K562 (cell line): ENCODE data around the gene BRAP. TPM values are rescaled to one million over a fixed set of nuclear protein-coding genes. Genes with fewer than 3 reads are reported as not detected.
A peak's percentile ranks its signal among the peaks of the same experiment; 100 is the strongest.

Source experiments
- C11orf30 ChIP-seq: fragments of 450-650 bp; IDR thresholded peaks from 2 replicates; pipeline ENCODE4 v1.6.1; 2016; ENCODE audit warnings: low read depth, mild to moderate bottlenecking
- CBX8 ChIP-seq: fragments of 200-600 bp; sonication (generic); IDR thresholded peaks from 2 replicates; pipeline ENCODE4 v1.6.1; 2012; ENCODE audit warnings: borderline replicate concordance, mixed run types, low read depth, mild to moderate bottlenecking, moderate library complexity, mixed read lengths, low read length, control low read depth, inconsistent platforms; ENCODE audit not compliant: poor library complexity, severe bottlenecking; ENCODE audit errors: extremely low read depth
- GATAD2A ChIP-seq: fragments of 450-650 bp; IDR thresholded peaks from 2 replicates; pipeline ENCODE4 v1.6.1; 2017
- MTA3 ChIP-seq: fragments of 450-650 bp; formaldehyde crosslinking; IDR thresholded peaks from 2 replicates; pipeline ENCODE4 v1.6.1; 2017; ENCODE audit warnings: mild to moderate bottlenecking, borderline replicate concordance
- MYC ChIP-seq, 2 experiments: fragments of 250-450 bp in 1 of 2; sonication (Bioruptor Pico) in 1 of 2; IDR thresholded peaks; 2 replicates each; pipeline versions ENCODE4 v1.5.1 to v1.6.1; 2012 to 2021; ENCODE audit warnings: low read depth in 2 of 2, borderline replicate concordance in 1 of 2, improper control_type of control experiment in 1 of 2, low read length in 1 of 2, mild to moderate bottlenecking in 1 of 2, moderate library complexity in 1 of 2
- PHB ChIP-seq: fragments of 250-450 bp; sonication (Bioruptor Pico); IDR thresholded peaks from 2 replicates; pipeline ENCODE4 v1.5.0; 2021
- RERE ChIP-seq: sonication (generic); formaldehyde crosslinking; IDR thresholded peaks from 2 replicates; pipeline ENCODE4 v1.8.0; 2023; ENCODE audit warnings: missing genetic modification reagents, mild to moderate bottlenecking, borderline replicate concordance
- SIRT6 ChIP-seq: IDR thresholded peaks from one replicate; pipeline ENCODE4 v1.6.1; 2012; ENCODE audit warnings: low read depth, mild to moderate bottlenecking, control low read depth, inconsistent platforms, low read length, moderate library complexity
- SMARCA5 ChIP-seq: fragments of 450-650 bp; IDR thresholded peaks from 2 replicates; pipeline ENCODE4 v1.6.1; 2016
- TCF7 ChIP-seq: sonication (generic); IDR thresholded peaks from 2 replicates; pipeline ENCODE4 v1.6.1; 2016; ENCODE audit warnings: antibody characterized with exemption, borderline replicate concordance
- ZNF445 ChIP-seq: fragments of 250-450 bp; sonication (Bioruptor Pico); IDR thresholded peaks from 2 replicates; pipeline ENCODE4 v1.4.0; 2020; ENCODE audit warnings: low read depth, mild to moderate bottlenecking, moderate library complexity
- ZNF518B ChIP-seq: fragments of 250-450 bp; sonication (Bioruptor Pico); IDR thresholded peaks from 2 replicates; pipeline ENCODE4 v1.5.0; 2021; ENCODE audit warnings: mild to moderate bottlenecking, moderate library complexity
- ZNF592 ChIP-seq: fragments of 450-650 bp; IDR thresholded peaks from 2 replicates; pipeline ENCODE4 v1.6.1; 2017; ENCODE audit warnings: antibody characterized with exemption, mild to moderate bottlenecking
- polyA plus RNA-seq, 8 experiments: library from polyadenylated mRNA; depleted of rRNA in 4 of 8; stranded (reverse) in 5 of 8; unstranded in 3 of 8; fragments of >200 nt; fragmentation: Nextera tagmentation in 2 of 8; fragmentation: Illumina TruSeq in 1 of 8; extraction: Ambion mirVana in 2 of 8; extraction: Trizol in 1 of 8; gene quantifications; 2 replicates each; pipeline versions ENCODE4 v1.2.1 to v1.2.3, GENCODE V29; 2011 to 2014; ENCODE audit warnings: inconsistent platforms in 1 of 8, missing spikeins in 1 of 8
- total RNA-seq, 7 experiments: library from RNA; depleted of rRNA in 6 of 7; stranded (reverse); fragments of >200 nt in 6 of 7; fragmentation: Illumina TruSeq in 2 of 7; extraction: Trizol in 2 of 7; gene quantifications; 2 replicates each; pipeline versions ENCODE4 v1.2.1 to v1.2.3, GENCODE V29; 2011 to 2021; ENCODE audit warnings: low replicate concordance in 1 of 7

The BRAP gene
- total and polyA plus RNA-seq, 9 of the 15 experiments (the other 6 are each of a cell fraction or from before 2014, with no cell fraction given): 2.2 to 32.6 (median 27.5) TPM

GRCh38 chr12:111636209-111636945 lies 49.4 kb downstream of the BRAP start (continued):
- TF ChIP-seq MTA3 (0 out of 2 replicates have a peak, but pooled peaks have one; percentile 49), C11orf30 (peak; percentile 41; the same call in 1 of the 2 replicates), CBX8 (no peak), ZNF518B (CRISPR knock-in tag) (no peak), SIRT6 (no peak), MYC (IDR thresholded peaks at IDR 0.05; ENCODE audit: low read depth, low read length) (peak; percentile 97), MYC (CRISPR knock-in tag; IDR thresholded peaks at IDR 0.05; ENCODE audit: borderline replicate concordance, low read depth) (0 out of 2 replicates have a peak, but pooled peaks have one; percentile 28), ZNF592 (peak; percentile 89), RERE (no peak), ZNF445 (CRISPR knock-in tag) (no peak), TCF7 (0 out of 2 replicates have a peak, but pooled peaks have one; percentile 36), SMARCA5 (no peak; the same call in 1 of the 2 replicates), GATAD2A (no peak), PHB (CRISPR knock-in tag) (no peak)
